Islet precursor cell (in vitro differentiated cells): ENCODE results near the gene ALDH1A2.

Experiments used
- DNase-seq: peaks from one replicate; pipeline ENCODE4 v3.0.0-alpha.2; 2018

ALDH1A2 gene

GRCh38 chr15:57994221-57995049, 71.1 kb downstream of the ALDH1A2 start:
- DNase-seq: no peak

DNA sequence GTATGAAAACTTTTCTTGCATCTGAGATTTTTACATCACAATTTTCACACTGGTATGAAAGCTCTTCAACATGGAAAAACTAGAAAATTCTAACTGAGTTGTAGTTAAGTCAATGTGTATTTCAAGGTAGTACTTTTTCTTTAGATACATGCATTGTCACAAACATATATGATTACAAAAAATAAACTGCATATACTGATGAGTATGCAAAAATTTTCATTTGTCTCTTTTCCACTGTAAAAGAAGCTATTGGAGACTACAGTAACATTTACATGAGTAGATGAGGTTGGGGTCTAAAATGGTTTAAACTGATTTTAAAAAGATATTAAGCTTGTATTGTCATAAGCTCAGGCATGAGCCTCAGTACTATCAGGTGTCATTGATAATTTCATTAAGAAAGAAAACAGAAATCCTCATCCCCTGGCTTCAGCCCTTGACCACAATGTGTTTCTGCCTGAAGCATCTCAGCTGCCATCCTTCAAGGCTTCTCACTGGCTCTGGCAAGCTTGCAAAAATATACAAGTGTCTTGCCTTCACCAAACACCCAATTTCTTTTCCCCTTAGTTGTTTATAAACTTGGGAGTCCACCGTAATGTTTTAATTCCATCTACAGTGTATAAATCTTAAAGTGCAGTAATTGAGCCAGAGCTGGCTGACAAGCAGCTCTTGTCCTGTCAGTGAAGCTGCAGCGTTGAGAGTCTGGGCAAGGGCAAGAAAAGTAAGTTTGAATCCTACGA, 71.9 kb downstream of the ALDH1A2 start:
- DNase-seq: no peak

DNA sequence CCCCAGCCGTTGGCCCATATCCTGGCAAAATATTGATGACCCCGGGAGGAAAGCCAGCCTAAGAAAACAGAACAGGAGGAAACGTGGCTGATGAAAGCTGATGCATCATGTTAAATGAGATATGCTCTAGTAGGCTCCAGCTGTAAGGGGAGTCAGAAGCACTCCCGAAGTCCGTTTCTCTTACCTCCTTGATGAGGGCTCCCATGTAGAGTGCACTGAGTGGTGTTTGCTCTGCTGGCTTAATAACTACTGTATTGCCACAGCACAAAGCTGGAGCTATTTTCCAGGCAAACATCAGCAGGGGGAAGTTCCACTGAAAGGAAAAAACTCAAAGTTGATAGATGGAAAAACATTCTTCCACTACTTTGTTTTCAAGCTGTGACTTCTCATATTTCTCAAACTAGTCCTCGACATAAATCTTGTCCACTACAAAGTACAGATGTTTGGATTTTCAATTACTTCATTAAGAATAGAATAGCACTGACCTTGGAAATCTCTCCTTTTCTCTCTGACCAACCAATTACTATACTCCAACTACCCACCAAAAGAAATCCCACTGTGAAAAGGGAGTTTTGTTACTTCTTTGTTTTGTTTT, 72.7 kb downstream of the ALDH1A2 start:
- DNase-seq: no peak

GRCh38 chr15:57973534-57973933, 92.0 kb downstream of the ALDH1A2 start:
- DNase-seq: no peak

DNA sequence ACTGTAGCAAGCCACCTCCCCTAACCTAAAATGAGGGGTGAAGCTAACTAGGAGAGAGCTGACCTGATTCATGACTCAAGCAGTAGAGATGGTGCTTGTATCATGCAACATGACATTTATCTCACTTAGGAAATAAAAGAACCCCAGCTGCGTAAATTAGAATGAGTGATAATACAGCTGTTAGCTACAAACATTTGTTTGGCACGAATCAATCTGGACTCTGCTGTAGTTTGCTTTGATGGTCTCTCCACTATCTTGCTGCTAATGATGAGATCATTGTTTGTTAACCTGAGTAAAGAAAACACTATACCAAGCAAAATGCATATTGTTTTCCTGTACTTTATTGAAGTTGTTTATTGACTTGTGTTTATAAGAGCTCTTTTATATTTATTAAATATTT, 92.6 kb downstream of the ALDH1A2 start:
- no peak for DNase-seq

DNA sequence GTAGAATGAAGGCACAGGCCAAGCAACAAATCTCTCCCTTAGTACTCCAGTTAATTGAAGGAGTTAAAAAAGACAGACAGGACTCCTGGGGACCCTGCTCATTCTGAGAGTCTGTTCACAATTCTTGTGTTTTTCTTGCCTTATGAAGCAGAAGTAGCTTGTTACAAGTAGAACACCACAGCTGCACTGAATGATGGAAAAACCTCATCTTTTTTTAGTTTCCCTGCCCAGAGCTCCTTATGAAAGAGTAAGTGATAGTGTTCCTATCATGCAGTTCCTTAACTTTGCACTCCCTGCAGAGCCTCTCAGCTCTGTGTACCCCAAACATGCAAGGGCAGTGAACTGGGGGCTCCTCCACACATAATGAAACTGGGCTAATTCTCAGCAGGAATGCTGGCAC, 95.5 kb downstream of the ALDH1A2 start:
- no peak for DNase-seq

DNA sequence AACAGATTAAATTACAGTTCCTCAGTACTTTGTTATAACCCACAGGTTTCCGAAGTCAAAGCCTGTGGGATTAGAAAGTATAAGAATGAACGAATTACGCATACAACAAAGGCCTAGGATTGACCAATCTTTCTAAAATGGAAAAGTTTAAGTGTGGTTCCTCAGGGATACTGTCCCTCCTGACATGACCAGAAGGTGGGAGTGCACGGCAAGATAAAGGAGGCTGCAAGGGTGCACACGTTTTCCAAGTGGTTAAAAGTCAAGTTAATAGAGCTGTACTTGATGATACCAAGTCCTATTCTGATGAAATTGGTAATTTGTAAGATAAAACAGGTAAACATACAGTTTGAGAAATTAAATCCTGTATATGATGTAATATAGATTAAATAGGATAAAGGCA, 96.2 kb downstream of the ALDH1A2 start:
- DNase-seq: no peak

GRCh38 chr15:57962887-57963286, 102.6 kb downstream of the ALDH1A2 start:
- no peak for DNase-seq

GRCh38 chr15:57961919-57962318, 103.6 kb downstream of the ALDH1A2 start:
- no peak for DNase-seq

DNA sequence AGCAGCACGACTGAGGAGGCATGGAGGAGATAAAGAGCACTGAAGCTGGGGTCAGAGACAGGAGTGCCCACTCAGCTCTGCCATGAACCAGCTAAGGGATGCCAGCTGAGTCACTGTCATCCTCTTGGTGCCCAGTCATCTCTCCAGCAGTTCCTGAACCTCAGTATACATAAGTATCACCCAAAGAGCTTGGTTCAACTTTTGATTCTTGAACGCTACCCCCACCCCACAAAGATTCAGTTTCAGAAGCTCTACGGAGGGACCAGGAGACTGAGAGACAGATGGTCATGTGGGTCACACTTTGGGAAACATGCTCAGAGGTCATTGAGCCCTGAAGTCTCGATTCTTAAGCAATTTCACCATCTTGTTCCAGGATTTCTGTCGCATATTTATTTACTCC, 108.4 kb downstream of the ALDH1A2 start:
- DNase-seq: no peak

DNA sequence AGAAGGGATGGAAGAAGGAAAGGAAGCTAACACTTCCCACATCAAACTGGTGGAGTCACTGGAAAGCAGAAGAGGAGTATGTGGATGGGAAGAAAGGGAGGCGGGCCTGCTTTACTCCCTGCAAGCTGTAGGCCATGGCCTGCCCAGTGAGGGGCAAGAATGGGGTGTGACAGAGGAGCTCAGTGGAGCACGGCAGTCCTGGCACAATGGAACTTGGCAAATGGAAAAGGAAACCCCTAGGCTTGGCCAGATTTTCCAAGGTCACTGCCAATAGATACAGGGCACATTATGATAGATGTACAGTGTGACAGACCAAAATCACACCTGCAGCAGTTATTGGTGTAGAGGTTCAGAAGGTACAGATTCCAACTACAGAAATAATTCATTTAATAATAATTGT, 111.6 kb downstream of the ALDH1A2 start:
- no peak for DNase-seq

- no peak for DNase-seq
Measured at GRCh38 chr15:57951328-57951932, 114.1 kb downstream of the ALDH1A2 start.

DNA sequence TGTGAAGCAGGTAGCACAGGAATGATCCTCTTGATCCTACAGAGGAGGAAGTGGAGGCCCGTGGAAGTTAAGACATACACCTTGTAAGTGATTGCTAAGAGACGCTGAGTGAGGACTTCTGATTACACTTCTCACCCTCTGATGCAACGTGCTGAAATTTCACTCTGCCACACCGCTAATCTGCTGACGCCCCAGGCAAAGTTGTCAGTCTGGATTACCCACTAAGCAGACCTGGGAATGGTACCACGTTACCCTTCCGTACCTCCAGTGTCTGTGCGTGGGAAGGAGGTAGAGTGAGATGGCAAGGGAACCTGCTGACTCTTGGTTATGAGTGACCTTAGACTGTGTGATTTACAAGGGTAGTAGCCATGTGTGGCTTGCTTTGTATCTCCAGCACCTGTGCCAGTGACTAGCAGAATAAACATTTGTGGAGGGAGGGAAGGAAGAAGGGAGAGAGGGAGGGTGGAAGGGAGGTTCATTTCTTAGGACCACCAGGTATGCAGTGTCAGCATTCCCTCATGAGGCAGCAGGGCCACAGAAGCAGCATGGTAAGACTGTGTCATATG, 115.0 kb downstream of the ALDH1A2 start:
- no peak for DNase-seq

DNA sequence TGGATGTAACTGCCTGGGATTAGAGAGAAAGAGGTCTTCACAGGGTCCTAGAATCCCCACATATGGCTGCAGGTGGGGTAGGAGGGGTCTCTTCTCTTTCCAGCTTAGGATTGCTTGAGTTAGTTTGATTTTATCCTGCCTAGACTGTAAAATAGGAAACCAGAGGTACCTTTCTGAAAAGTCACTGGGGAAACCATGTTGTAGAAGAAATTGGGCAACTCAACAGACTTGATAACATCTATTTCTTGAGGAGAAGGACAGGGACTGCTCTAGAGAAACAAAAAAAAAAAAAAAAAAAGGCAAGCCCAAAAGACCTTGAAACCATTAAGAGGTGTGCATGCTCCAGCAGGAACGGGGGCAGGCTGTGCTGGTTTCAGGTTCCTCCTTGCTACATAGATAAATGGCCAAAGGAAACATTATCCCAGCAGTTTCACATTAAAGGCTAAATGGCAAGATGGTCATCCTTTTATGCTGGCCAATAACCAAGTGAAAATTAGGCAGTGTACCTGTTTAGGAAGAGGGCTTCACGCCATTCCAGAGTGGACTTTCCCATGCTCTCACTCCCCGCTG, 116.1 kb downstream of the ALDH1A2 start:
- no peak for DNase-seq

DNA sequence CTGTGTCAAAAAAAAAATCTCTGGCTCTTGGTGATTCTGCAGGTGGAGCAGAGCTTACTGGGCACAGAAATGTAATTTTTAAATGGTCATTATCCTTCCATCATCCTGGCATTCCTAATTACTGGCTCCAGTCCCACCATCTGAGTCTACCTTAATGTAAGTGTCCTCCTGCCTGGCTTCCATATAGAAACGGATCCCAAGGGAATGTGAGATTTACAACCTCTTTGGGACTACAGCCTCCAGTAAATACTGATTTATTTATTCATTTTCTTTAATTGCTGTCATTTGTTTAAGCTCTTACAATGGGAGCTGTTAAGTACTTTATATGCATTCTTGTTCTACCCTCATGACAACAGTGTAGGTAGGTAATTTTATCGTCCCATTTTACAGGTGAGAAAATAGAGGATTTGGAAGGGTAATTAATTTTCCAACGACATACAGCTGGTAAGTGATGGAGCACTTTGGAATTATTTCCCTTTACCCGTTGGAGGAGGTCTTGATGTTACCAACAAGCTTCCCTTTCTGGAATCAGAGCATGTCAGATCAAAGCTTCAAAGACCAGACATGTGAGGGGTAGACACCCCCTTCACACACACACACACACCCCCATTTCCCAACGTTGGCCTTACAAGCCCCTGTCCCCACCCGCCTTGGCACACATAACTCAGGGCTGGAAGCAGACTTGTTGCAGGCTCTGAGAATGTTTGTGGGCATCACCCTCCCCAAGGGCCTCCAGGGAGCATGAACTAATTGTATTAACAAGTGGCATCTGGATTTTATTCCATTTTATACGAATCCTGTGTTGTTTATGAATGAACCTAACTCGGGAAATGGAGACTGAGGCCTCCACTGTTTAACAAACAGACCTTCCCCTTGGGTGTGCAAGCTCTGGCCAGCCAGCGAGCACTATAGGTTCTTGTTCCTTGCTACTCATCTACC, 116.9 kb downstream of the ALDH1A2 start:
- DNase-seq: no peak

GRCh38 chr15:57947781-57948180, 117.7 kb downstream of the ALDH1A2 start:
- DNase-seq: no peak

GRCh38 chr15:57947282-57947681, 118.2 kb downstream of the ALDH1A2 start:
- DNase-seq: no peak

- no peak for DNase-seq
Measured at GRCh38 chr15:57946491-57947048, 118.9 kb downstream of the ALDH1A2 start.

DNA sequence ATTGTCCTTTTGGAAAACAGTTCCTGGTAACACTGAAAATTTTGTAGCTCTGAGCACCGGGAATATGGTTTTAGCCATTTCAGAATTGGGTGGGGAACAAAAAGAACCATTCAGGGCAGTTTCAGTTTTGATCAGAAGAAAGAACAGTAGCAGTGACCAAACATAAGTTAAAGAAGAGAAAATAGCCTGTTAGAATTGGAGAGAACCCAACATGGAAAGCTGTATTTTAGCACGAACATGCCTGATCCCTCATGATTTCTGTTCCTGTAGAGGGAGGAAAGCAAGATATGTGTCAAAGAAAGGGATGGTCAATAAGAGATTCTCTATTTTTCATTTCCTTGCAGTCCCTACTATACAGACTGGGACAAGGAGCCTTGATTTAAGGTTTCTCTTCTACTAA, 119.9 kb downstream of the ALDH1A2 start:
- DNase-seq: no peak

DNA sequence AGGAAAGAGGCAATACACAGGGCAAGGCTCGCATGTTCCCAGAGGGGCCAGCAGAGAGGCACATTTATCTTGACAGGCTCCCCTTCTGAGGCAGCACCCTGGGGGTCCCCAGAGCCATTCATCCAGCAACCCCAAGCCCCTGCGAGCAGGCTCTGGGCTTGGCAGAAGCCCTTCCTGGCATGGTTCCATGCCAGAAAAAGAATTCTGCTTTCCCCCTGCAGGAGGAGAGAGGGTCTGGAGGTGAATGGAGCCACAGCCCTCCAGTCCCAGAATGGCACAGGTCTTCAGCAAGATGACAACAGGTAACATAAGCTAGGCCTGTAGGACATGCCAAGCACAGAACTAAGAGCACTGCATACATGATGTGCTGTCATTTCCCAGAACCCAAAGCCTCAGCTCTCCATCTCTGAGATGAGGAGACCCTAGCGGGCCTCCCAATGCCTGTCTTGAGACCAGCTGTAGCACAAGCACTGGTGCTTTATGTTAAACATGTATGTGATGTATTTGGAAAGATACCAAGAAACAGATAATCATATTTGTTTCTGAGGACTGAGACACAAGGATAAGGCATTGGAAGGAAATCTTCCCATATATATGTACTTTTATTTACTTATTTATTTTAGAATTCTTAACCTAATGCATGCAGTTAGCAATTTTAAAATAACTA, 121.6 kb downstream of the ALDH1A2 start:
- no peak for DNase-seq

GRCh38 chr15:57943171-57943570, 122.3 kb downstream of the ALDH1A2 start:
- no peak for DNase-seq
